BE2C (cell line): ENCODE results near the gene ATP1B3.
"Not testable (repeated sequence)": the region's sequence is repeated elsewhere in the genome, so short reads cannot be mapped to it uniquely, and the experiment has no call there.

Source experiments
- DNase-seq: peaks from one replicate; pipeline ENCODE4 v3.0.0-alpha.2; 2020
- H3K27me3 ChIP-seq: fragments of 250-450 bp; sonication (Bioruptor Pico); 2 replicates; pipeline ENCODE4 v1.5.1; 2020; ENCODE audit warnings: mild to moderate bottlenecking
- H3K36me3 ChIP-seq: fragments of 250-450 bp; sonication (Bioruptor Pico); 2 replicates; pipeline ENCODE4 v1.5.1; 2020; ENCODE audit warnings: mild to moderate bottlenecking
- H3K4me1 ChIP-seq: fragments of 250-450 bp; sonication (Bioruptor Pico); 2 replicates; pipeline ENCODE4 v1.5.1; 2020
- H3K4me3 ChIP-seq: 2 replicates; pipeline ENCODE4 v1.5.1; 2011; ENCODE audit warnings: low read depth, low read length
- H3K9me3 ChIP-seq: fragments of 250-450 bp; sonication (Bioruptor Pico); 2 replicates; pipeline ENCODE4 v1.5.1; 2020
- CTCF ChIP-seq: IDR thresholded peaks from 2 replicates; pipeline ENCODE4 v1.5.1; 2012; ENCODE audit warnings: mild to moderate bottlenecking, low read depth, low read length

ATP1B3 gene

GRCh38 chr3:141839389-141839788 lies 37.1 kb upstream of the ATP1B3 start:
- no peak for TF ChIP-seq CTCF
- Histone ChIP-seq H3K4me1 (no peaks in the 10 kb centered on the region), H3K36me3 (no peaks in the 10 kb centered on the region), H3K4me3 (no peak overlapping the region), H3K27me3 (no peaks in the 10 kb centered on the region), H3K9me3 (no peaks in the 10 kb centered on the region)
- no peak for DNase-seq

- Histone ChIP-seq H3K27me3 (no peaks in the 10 kb centered on the region), H3K9me3 (no peaks in the 10 kb centered on the region), H3K4me1 (no peaks in the 10 kb centered on the region), H3K4me3 (no peak overlapping the region), H3K36me3 (no peaks in the 10 kb centered on the region)
- TF ChIP-seq CTCF = no peak
- DNase-seq = no peak
Measured at GRCh38 chr3:141840737-141841544, 35.5 kb upstream of the ATP1B3 start.

GRCh38 chr3:141844108-141844507 lies 32.3 kb upstream of the ATP1B3 start:
- H3K27me3 ChIP-seq = no peaks in the 10 kb centered on the region
- H3K9me3 ChIP-seq = no peaks in the 10 kb centered on the region
- H3K4me1 ChIP-seq = no peaks in the 10 kb centered on the region
- no peaks in the 10 kb centered on the region for H3K36me3 ChIP-seq
- no peak for DNase-seq
- H3K4me3 ChIP-seq = no peak overlapping the region
- TF ChIP-seq CTCF = no peak

- Histone ChIP-seq H3K4me3 (no peak overlapping the region), H3K9me3 (no peaks in the 10 kb centered on the region), H3K27me3 (no peaks in the 10 kb centered on the region), H3K36me3 (no peaks in the 10 kb centered on the region), H3K4me1 (no peaks in the 10 kb centered on the region)
- DNase-seq = no peak
- no peak for TF ChIP-seq CTCF
Measured at GRCh38 chr3:141844812-141845211, 31.6 kb upstream of the ATP1B3 start.

- Histone ChIP-seq H3K27me3 (no peaks in the 10 kb centered on the region), H3K4me1 (no peaks in the 10 kb centered on the region), H3K4me3 (no peak overlapping the region), H3K36me3 (no peaks in the 10 kb centered on the region), H3K9me3 (no peaks in the 10 kb centered on the region)
- DNase-seq = no peak
- TF ChIP-seq CTCF = no peak
Measured at GRCh38 chr3:141845407-141846049, 30.9 kb upstream of the ATP1B3 start.

GRCh38 chr3:141846050-141846433 lies 30.4 kb upstream of the ATP1B3 start:
- no peak for TF ChIP-seq CTCF
- Histone ChIP-seq H3K9me3 (no peaks in the 10 kb centered on the region), H3K4me1 (no peaks in the 10 kb centered on the region), H3K27me3 (no peaks in the 10 kb centered on the region), H3K4me3 (no peak overlapping the region), H3K36me3 (no peaks in the 10 kb centered on the region)
- no peak for DNase-seq

- DNase-seq, H3K4me3 ChIP-seq, H3K4me1 ChIP-seq, H3K36me3 ChIP-seq, H3K27me3 ChIP-seq, H3K9me3 ChIP-seq: not testable (repeated sequence)
Measured at GRCh38 chr3:141848159-141848748, 28.2 kb upstream of the ATP1B3 start.
